Neural cell (in vitro differentiated cells): ENCODE results near the gene FRMD4B.

ENCODE experiments used
- EZH2 ChIP-seq: fragments of 200-600, 300-800 bp; shearing (Covaris generic), sonication (generic); IDR thresholded peaks from 2 replicates; pipeline ENCODE4 v1.6.1; 2014; ENCODE audit warnings: antibody characterized with exemption, low read length, borderline replicate concordance, mild to moderate bottlenecking; ENCODE audit not compliant: insufficient read depth, poor library complexity, severe bottlenecking
- POLR2AphosphoS5 ChIP-seq: IDR thresholded peaks from 2 replicates; pipeline ENCODE4 v1.6.1; 2012
- TF ChIP-seq, protein P1 (sequence below): IDR thresholded peaks from 2 replicates; pipeline ENCODE4 v1.6.1; 2012; ENCODE audit warnings: borderline replicate concordance
- TF ChIP-seq, protein P2 (sequence below): fragments of 450-650 bp; IDR thresholded peaks from 2 replicates; pipeline ENCODE4 v1.5.1; 2014; ENCODE audit warnings: antibody characterized with exemption, mild to moderate bottlenecking, moderate library complexity; ENCODE audit not compliant: poor library complexity, severe bottlenecking

DNA sequence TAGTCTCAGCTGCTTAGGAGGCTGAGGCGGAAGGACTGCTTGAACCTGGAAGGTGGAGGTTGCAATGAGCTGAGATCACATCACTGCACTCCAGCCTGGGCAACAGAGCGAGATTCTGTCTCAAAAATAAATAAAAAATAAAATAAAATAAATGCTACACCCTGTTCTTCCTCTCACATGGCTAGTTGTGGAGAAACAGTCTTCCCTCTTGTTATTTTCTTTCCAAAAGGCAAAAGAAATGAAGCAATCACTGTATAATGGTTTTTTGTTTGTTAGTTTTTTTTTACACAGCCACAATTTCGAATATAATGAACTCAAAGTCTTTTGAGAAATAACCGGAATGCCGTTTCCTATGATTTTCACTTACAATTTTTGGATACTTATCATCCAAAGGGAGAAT lies 4.9 kb upstream of the FRMD4B start:
- TF ChIP-seq, protein P1, sequence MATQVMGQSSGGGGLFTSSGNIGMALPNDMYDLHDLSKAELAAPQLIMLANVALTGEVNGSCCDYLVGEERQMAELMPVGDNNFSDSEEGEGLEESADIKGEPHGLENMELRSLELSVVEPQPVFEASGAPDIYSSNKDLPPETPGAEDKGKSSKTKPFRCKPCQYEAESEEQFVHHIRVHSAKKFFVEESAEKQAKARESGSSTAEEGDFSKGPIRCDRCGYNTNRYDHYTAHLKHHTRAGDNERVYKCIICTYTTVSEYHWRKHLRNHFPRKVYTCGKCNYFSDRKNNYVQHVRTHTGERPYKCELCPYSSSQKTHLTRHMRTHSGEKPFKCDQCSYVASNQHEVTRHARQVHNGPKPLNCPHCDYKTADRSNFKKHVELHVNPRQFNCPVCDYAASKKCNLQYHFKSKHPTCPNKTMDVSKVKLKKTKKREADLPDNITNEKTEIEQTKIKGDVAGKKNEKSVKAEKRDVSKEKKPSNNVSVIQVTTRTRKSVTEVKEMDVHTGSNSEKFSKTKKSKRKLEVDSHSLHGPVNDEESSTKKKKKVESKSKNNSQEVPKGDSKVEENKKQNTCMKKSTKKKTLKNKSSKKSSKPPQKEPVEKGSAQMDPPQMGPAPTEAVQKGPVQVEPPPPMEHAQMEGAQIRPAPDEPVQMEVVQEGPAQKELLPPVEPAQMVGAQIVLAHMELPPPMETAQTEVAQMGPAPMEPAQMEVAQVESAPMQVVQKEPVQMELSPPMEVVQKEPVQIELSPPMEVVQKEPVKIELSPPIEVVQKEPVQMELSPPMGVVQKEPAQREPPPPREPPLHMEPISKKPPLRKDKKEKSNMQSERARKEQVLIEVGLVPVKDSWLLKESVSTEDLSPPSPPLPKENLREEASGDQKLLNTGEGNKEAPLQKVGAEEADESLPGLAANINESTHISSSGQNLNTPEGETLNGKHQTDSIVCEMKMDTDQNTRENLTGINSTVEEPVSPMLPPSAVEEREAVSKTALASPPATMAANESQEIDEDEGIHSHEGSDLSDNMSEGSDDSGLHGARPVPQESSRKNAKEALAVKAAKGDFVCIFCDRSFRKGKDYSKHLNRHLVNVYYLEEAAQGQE = no peak
- TF ChIP-seq, protein P2, sequence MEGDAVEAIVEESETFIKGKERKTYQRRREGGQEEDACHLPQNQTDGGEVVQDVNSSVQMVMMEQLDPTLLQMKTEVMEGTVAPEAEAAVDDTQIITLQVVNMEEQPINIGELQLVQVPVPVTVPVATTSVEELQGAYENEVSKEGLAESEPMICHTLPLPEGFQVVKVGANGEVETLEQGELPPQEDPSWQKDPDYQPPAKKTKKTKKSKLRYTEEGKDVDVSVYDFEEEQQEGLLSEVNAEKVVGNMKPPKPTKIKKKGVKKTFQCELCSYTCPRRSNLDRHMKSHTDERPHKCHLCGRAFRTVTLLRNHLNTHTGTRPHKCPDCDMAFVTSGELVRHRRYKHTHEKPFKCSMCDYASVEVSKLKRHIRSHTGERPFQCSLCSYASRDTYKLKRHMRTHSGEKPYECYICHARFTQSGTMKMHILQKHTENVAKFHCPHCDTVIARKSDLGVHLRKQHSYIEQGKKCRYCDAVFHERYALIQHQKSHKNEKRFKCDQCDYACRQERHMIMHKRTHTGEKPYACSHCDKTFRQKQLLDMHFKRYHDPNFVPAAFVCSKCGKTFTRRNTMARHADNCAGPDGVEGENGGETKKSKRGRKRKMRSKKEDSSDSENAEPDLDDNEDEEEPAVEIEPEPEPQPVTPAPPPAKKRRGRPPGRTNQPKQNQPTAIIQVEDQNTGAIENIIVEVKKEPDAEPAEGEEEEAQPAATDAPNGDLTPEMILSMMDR = no peak
- TF ChIP-seq EZH2 (no peak), POLR2AphosphoS5 (no peak)
